ENCODE data around the gene DOCK1.
"Not testable (repeated sequence)": the region's sequence is repeated elsewhere in the genome, so short reads cannot be mapped to it uniquely, and the experiment has no call there.

Gene DOCK1

DNA sequence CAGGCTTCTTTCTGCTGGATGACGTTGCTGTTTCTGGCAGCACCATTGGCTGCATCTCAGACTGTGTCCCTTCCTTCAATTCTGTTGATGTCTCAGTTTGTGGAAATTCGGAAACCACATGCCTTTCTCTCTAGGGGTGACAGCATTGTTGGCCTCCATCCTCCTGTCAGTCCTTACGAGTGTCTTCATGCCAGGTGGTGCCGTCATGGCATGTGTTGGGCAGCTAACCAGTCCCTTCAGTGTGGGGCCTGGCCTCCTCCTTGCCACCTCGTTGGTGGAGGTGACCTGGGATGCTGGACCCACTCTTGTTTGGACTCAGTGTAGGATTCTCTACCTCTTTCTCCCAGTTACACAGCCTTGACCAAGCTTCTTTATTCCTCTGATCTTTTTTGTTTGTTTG, 402.8 kb downstream of the DOCK1 start:
- no peaks in the 10 kb centered on the region for H3K4me1 ChIP-seq (ENCODE audit: low read depth, poor library complexity, severe bottlenecking)
- H4K20me1 ChIP-seq (ENCODE audit: insufficient read depth), result no peaks in the 10 kb centered on the region
- H3K27ac ChIP-seq, result no peak overlapping the region
- no peaks in the 10 kb centered on the region for H3K36me3 ChIP-seq (ENCODE audit: insufficient read depth)
- H3K4me3 ChIP-seq (IDR thresholded peaks at IDR 0.05; ENCODE audit: insufficient read depth, low read depth, low read length), result no peak overlapping the region
- no peak overlapping the region for H2AFZ ChIP-seq (ENCODE audit: low read depth)
- no peak overlapping the region for H3K4me2 ChIP-seq
- H3K27me3 ChIP-seq (ENCODE audit: insufficient read depth, low read depth), result no peaks in the 10 kb centered on the region
- no peaks in the 10 kb centered on the region for H3K79me2 ChIP-seq (ENCODE audit: insufficient read depth, low read depth)
- no peak overlapping the region for H3K9ac ChIP-seq
- TF ChIP-seq, protein P1, sequence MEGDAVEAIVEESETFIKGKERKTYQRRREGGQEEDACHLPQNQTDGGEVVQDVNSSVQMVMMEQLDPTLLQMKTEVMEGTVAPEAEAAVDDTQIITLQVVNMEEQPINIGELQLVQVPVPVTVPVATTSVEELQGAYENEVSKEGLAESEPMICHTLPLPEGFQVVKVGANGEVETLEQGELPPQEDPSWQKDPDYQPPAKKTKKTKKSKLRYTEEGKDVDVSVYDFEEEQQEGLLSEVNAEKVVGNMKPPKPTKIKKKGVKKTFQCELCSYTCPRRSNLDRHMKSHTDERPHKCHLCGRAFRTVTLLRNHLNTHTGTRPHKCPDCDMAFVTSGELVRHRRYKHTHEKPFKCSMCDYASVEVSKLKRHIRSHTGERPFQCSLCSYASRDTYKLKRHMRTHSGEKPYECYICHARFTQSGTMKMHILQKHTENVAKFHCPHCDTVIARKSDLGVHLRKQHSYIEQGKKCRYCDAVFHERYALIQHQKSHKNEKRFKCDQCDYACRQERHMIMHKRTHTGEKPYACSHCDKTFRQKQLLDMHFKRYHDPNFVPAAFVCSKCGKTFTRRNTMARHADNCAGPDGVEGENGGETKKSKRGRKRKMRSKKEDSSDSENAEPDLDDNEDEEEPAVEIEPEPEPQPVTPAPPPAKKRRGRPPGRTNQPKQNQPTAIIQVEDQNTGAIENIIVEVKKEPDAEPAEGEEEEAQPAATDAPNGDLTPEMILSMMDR (conservative IDR thresholded peaks at IDR 0.05; ENCODE audit: low read depth, low read length), result no peak

DNA sequence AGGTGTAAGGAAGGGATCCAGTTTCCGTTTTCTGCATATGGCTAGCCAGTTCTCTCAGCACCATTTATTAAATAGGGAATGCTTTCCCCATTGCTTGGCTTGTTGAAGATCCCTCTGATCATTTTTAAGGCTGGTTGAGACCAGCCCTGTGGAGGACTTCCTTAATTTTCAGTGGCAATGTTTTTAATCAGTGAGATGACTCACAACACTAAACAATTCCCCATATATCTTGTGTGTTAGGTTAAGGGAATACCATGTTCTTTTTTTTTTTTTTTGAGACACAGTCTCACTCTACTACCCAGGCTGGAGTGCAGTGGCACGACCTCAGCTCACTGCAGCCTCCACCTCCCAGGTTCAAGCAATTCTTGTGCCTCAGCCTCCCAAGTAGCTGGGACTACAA, 404.4 kb downstream of the DOCK1 start:
- not testable (repeated sequence) for H3K9ac ChIP-seq; H3K79me2 ChIP-seq (ENCODE audit: insufficient read depth, low read depth); H3K27ac ChIP-seq; H3K27me3 ChIP-seq (ENCODE audit: insufficient read depth, low read depth); H3K4me2 ChIP-seq; H4K20me1 ChIP-seq (ENCODE audit: insufficient read depth); H3K36me3 ChIP-seq (ENCODE audit: insufficient read depth); H2AFZ ChIP-seq (ENCODE audit: low read depth); H3K4me1 ChIP-seq (ENCODE audit: low read depth, poor library complexity, severe bottlenecking); H3K4me3 ChIP-seq (IDR thresholded peaks at IDR 0.05; ENCODE audit: insufficient read depth, low read depth, low read length)

DNA sequence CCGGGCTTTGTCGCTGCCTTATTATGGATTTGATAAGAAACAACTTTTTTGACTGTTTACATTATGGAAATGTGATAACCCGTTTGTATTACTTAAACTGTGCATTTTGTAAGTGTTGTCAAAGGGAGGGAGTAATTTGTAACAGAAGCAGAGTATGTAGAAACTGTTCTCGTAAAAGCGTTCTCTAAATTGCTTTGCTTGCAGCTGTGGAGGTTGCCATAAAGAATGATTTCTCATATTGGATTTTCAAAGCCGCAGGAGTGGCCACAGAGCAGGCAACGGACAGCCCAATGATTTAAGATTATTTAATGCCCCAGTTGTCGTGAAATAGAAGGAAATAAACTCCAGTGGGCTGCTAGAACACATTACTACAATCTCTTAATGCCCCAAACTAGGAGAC, 405.2 kb downstream of the DOCK1 start:
- Histone ChIP-seq H3K4me3 (IDR thresholded peaks at IDR 0.05; ENCODE audit: insufficient read depth, low read depth, low read length) (no peak overlapping the region), H3K9ac (no peak overlapping the region), H3K79me2 (ENCODE audit: insufficient read depth, low read depth) (no peaks in the 10 kb centered on the region), H2AFZ (ENCODE audit: low read depth) (no peak overlapping the region), H3K36me3 (ENCODE audit: insufficient read depth) (no peaks in the 10 kb centered on the region), H4K20me1 (ENCODE audit: insufficient read depth) (no peaks in the 10 kb centered on the region), H3K27me3 (ENCODE audit: insufficient read depth, low read depth) (no peaks in the 10 kb centered on the region), H3K27ac (no peak overlapping the region), H3K4me1 (ENCODE audit: low read depth, poor library complexity, severe bottlenecking) (no peaks in the 10 kb centered on the region), H3K4me2 (no peak overlapping the region)
- TF ChIP-seq, protein P1 (conservative IDR thresholded peaks at IDR 0.05; ENCODE audit: low read depth, low read length), result no peak

DNA sequence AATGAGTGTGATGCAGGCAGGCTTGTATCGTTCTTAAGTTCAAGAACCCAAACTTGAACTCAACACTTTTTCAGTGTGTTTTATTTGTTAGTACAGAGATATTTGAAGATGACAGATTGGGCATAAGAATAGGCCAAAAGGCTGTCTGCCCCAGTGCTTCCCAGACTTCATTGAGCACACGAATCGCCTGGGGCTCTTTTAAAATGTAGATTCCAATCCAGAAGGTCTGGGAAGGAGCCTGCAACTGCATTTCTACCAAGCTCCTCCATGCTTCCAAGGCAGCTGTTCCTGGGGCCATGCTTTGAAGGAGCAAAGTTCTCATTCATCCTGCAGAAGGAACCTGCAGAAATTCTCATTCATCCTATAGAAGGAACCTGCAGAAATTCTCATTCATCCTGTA, 405.7 kb downstream of the DOCK1 start:
- Histone ChIP-seq H3K27me3 (ENCODE audit: insufficient read depth, low read depth) (no peaks in the 10 kb centered on the region), H3K36me3 (ENCODE audit: insufficient read depth) (no peaks in the 10 kb centered on the region), H2AFZ (ENCODE audit: low read depth) (no peak overlapping the region), H3K4me2 (no peak overlapping the region), H3K4me3 (IDR thresholded peaks at IDR 0.05; ENCODE audit: insufficient read depth, low read depth, low read length) (no peak overlapping the region), H4K20me1 (ENCODE audit: insufficient read depth) (no peaks in the 10 kb centered on the region), H3K9ac (no peak overlapping the region), H3K27ac (no peak overlapping the region), H3K4me1 (ENCODE audit: low read depth, poor library complexity, severe bottlenecking) (no peaks in the 10 kb centered on the region), H3K79me2 (ENCODE audit: insufficient read depth, low read depth) (no peaks in the 10 kb centered on the region)
- TF ChIP-seq, protein P1 (conservative IDR thresholded peaks at IDR 0.05; ENCODE audit: low read depth, low read length), result no peak

DNA sequence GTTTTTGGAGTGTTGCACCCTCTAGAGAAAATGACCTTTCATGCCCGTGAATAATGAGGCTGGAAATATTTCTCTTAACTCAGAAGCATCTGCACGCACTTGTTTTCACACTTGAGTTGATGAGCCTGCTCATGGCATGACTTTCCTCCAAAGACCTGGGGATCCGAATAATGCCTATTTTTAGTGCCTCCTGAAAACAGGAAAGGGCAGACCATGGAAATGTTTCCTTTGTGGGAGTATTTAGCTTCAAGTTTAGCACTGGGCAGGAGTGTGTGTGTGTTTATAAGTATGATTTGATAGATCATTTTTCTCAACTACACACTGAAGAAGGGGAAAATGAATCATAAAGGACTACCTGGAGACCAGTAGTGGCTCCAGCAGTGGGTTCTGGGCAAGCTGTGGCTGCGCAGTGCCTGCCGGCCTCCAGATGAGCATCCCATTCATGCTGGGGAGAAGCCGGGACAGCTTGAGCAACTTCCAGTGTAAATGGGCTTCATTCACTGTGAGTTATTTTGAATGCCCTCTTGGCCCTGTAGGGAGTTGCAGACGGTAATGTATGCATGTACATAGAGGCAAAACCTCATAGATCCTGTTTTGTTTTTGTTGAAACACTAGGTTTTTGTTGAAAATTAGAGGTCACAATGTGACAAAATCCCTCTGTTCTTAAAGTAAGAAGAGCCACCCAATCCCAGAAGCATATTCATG, 408.9 kb downstream of the DOCK1 start:
- H3K27me3 ChIP-seq (ENCODE audit: insufficient read depth, low read depth), result no peaks in the 10 kb centered on the region
- H3K27ac ChIP-seq, result no peak overlapping the region
- TF ChIP-seq, protein P1 (conservative IDR thresholded peaks at IDR 0.05; ENCODE audit: low read depth, low read length), result no peak
- H3K36me3 ChIP-seq (ENCODE audit: insufficient read depth), result no peaks in the 10 kb centered on the region
- no peaks in the 10 kb centered on the region for H4K20me1 ChIP-seq (ENCODE audit: insufficient read depth)
- no peak overlapping the region for H3K4me3 ChIP-seq (IDR thresholded peaks at IDR 0.05; ENCODE audit: insufficient read depth, low read depth, low read length)
- no peaks in the 10 kb centered on the region for H3K4me1 ChIP-seq (ENCODE audit: low read depth, poor library complexity, severe bottlenecking)
- H2AFZ ChIP-seq (ENCODE audit: low read depth), result no peak overlapping the region
- H3K79me2 ChIP-seq (ENCODE audit: insufficient read depth, low read depth), result no peaks in the 10 kb centered on the region
- H3K9ac ChIP-seq, result no peak overlapping the region
- no peak overlapping the region for H3K4me2 ChIP-seq

All from KMS-11 (cell line).